NAMALWA (cell line): Measurements from ENCODE around the gene PTPN14.

Experiments used
- DNase-seq: peaks from one replicate; pipeline ENCODE4 v3.0.0-alpha.2; 2015; ENCODE audit warnings: low spot score

The PTPN14 gene

DNA sequence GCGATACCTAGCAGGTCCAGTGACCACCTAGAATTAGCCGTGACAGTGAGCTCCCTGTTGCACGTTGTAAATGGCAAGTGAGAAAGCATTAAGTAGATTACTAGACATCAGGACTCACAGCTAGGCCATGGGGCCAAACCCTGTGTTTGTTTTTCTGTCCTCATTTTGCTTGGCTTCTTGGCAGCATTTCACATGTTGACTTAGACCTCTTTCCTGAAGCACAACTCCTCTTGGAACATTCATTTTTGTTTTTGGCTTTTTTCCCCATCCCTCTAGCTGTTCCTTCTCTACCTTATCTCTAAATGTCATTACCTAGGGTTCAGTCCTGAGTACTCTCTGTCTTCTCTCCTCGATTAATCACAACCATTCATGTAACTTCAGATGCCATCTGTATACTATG is 16.9 kb upstream of the PTPN14 start:
- DNase-seq, result no peak

DNA sequence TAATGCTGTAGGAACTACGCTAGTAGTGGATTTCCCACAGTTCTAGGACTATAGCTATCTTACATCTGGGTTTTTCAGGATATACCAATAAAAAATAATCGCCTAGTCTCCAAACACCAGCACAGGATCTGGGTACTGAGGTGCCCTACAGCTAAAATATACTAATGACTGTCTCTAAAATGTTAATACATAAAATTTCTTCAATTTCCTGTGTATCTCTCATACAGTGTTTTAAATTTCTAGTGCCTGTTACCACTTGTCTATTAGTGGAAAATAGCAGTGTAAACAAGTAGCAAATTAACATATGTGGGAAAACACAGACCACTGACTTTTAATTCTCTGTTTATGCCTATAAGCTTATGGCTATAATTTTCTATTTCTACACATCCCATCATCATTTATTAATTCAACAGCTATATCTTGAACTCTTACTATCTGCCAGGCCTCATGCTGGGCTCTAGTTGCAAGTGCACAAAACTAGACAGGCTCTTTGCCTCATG is 16.1 kb upstream of the PTPN14 start:
- DNase-seq, result no peak

DNA sequence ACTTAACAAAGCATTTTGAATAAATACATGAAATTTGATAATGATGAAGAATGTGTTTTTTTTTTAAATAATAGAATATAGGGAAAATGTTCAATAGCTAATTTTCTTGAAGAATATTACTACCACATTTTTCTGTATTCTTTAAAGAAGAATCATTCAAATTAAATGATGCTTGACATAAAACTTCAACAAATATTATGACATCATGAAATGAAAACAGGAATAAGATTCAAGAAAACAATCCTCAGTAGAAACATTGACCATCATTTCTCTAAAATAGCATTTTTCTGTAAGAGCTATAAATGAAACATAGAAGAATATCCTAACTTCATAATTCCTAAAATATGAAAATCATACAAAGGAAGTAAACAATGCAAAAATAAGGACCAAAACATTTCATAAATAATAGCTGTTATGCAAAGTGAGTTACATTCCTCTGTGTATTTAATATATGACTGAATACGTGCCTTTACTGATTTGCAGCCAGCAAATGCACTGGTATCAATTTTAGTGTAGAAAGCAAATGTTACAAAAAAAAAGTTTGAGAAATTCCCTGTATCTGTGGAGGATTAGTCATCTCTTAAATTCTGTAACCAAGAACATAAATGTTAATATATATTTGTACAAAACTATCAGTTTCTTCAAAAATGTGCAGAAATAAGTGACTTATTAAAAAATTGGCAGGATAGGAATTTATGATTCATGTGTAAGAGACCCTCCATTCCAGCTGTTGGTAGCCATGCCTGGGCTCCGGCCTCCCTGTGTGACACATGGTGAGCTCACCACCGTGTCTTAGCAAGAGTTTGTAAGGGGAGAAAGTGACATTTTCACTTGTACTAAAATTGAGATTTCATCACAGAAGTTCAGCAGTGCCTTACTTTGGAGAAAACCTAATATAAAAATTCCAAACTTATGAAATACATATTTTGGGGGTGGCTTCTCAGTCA is 15.0 kb upstream of the PTPN14 start:
- no peak for DNase-seq

DNA sequence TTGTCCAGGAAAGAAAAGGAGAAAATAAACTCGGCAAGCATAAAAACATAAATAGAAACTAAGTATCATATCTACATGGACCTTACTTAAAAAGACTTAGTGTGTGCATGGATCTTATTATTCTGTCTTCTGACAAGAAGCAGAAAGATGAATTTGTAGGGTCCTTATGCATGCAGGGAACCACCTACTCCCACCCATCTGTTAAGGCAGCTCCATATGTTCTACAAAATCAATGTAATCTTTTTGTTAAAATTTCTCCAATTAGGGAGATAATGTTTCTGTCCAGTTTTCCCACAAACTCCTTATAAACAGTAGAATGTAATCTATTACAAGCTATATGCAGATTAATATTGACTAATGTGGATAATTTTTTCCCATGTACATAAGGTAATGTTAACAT is 13.9 kb upstream of the PTPN14 start:
- DNase-seq, result no peak

DNA sequence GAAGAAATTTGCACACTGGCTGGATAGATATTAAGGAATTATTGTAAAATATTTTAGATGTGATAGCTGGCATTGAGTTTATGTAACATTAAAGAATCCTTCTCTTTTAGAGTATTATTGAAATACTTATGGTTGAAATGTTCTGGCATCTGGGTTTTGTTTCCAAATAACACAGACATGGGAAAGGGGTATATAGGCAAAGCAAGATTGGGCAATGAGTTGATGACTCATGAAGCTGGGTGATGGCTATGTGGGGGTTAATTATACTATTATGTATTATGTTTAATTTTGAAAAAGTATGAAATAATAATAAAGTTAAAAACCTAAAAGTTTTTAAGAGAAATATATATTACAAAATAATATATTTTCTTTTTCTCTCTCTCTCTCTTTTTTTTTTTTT is 12.5 kb upstream of the PTPN14 start:
- no peak for DNase-seq

DNA sequence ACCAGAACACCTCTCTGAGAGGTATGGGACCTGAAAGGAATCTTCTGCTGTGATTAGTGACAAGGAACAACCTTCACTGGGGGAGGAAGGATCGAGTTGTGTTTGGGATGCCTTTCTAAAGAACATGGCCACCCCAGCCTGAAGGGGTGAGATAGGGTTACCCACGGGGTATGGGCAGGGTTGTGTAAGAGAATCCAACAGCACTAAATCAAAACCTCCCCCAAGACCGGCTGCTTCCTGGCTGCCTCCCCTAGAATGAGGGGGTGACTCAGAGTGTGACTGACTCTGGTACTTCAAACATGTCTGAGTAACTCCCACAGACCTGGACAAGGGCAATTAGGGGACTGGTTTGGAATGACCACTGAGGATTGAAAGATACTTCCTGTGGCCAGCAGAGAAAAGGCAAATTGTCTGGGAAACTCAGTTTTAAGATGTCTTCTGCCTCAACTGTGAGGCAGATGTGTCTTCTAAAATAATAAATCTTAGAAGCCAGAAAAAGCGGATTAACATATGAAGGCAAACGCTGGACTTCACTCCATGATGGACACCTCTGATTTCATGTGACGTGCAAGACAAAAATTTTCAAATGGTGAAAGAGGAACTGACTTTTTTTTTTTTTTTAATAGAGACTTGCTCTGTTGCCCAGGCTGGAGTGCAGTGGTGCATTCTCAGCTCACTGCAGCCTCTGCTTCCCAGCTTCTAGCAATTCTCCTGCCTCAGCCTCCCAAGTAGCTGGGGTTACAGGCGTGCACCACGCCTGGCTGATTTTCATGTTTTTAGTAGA is 6.7 kb upstream of the PTPN14 start:
- no peak for DNase-seq

DNA sequence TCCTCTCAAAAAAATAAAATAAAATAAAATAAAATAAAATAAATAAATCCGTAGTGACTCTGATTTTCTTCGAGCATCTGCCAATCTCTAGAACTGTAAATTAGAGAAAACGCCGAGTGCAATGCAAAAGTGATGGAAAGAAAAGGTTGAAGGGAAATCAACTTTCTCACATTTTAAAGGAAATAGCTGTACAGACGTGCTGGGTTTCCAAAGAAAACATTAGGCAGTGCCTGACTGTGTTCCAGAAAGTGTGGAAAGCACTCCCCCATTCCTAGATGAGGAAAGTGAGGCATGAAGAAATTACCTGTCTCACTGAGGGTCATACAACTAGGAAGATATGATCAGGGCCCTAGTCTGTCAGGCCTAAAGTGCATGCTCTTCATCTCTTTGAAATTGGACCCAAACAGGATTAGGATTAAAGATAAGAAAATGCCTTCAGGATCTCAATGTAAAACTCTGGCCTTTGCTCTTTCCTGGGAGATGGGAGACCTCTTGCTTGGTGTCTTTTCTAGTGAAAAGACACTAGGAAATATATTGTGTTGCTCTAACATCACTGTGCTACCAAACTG is 1.8 kb upstream of the PTPN14 start:
- DNase-seq, result no peak

DNA sequence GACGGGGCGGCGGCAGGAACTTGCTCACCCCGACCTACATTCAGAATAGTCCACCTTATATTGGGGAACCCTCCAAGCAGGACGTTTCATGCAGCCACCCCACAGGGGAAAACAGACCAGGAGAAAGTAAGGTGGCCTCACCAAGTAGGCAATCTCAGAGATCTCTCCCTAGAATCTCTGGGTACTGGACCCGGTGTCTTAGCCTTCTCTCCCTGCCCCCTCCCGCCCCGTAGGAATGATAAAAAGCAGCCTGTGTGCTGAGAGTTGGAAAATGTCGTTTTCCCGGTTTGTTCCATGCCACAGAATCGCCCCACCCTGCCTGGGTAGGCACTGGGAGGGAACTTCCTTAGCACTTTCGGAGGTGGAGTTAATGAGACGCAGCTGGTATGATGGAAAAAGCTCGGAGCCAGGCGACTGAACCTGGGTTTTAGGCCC is 789 bp upstream of the PTPN14 start:
- DNase-seq, result no peak

DNA sequence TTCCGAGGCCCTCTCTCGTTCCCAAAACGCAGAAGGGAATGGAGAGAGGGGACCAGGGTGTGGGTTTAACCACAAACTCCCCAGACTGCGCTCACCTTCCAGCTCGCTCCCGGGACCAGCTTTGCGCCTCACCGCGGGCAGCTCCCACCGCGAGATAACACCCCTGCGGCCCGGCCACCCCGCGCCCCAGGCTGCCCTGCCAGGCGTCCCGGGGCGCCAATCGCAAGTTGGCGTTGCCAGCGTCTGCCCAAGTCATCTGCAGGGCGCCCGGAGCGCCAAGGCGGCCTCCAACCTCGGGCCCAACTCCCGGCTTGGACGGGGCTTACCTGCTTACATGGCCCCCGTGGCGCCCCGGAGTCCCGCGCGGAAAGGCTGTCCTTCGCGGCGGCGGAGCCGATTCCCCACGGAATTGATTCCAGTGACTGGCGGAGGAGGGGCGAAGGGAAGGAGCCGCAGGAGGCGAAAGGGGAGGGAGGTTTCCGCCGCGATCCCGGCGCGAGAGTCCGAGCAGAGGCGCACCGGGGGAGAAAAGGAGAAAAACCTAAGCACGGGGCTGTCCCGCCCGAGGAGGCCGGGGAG is 456 bp downstream of the PTPN14 start:
- no peak for DNase-seq

DNA sequence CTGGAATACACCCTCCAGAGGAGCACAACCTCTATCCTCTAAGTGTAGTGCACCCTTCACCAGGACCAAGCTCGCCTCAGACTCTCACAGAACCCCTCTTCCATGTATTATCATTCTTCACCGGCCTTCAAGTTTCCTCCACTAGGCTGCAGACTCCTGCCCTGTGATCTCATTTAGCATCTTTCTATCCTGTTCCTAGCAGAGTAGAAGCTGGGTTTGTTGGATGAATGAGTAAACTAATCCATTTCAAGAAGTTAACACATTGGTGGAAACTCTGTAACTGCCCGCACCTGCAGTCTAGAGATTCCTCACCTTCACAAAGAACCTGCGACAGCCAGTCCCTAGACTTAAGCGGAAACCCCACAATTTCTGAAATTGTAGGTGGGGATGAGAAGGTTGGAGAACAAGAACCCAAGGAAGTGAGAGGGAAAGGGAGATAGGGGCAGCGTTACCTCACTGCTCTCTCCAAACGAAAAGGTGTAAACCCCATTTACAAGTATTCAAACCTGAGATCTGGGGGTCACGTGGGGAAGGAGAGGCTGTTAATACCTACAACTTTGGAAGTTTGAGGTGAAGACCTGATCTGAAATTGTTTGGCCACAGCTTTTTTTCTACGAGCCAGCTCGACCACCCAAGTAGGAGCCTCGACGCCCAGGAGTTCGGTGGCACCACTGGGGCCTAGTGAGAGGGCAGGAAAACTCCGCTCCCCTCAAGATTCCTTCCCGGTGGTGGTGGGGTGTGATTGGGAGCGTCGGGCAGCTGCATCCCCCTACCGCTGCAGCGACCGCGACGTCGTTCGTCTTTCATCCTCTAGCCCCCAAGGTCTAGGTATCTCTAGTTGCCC is 1.2 kb downstream of the PTPN14 start:
- no peak for DNase-seq

DNA sequence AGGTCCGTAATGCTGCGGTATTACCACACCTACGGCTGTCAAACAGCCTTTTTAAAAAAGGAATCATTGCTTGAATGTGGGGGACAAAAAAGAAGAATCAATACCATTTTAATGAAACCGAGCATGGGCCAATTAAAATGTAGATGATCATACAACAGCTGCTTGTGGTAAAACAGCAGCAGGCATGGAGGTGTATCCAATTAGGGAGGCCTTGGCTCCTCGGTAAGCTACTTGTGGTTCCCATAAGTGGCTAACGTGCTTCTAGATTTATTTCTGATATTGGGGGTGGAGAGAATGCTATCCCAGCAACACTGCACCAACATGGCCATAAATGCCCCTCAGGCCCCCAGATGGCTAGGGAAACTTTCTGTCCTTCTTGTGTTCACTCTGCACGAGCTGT is 1.8 kb downstream of the PTPN14 start:
- no peak for DNase-seq

DNA sequence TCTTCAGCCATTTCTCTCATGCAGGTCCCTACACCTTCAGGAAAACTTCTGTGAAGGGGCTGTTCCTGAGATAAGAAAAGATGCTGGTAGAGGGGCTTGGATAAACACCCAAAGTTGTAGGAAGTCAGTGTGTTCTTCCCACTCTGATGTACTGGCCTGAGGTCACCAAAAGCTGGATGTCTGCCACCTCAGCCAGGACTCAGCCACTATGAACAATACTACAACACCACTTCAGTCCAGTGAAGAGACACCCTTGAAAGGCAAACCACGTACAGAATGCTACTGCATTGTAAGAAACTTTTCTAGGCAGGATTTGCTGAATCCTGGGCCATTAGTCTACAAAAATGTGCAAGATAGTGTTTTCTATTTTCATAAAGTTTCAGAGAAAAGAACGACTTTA is 2.4 kb downstream of the PTPN14 start:
- no peak for DNase-seq

DNA sequence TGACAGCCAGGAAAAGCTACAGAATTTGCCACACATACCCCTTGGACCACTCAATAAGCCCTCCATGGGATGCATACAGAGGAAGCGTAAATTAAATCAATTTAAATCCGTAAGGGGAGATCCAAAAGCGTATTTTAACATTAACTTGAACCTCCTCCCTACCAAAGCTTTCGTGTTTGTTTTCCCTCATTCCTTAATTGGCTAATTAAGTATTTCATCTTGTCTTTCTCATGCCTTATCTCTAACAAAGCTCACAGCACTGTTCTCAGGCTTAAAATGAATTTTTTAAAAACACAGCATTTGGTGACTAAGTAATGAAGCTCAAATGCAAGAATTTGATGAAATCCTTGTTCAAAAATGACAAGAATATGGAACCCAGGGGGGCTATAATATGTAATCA is 3.1 kb downstream of the PTPN14 start:
- DNase-seq, result no peak

DNA sequence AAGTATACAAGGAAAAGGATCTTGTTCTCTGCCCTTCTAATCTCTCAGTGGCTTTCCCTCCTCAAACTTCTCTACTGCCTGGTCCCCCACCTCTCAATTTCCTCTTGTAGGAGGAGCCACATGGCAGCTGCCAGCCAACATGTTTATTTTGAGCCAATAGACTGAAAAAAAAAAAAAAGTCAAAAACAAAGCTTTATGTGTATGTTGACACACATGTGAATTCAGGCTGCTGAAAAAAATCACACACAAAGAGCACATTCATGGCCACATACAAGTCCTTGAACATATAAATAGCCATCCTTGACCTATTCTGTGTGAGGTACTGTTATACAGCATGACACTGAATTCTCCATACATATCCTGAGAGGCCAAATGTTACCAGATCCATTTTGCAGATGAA is 3.7 kb downstream of the PTPN14 start:
- DNase-seq, result no peak

DNA sequence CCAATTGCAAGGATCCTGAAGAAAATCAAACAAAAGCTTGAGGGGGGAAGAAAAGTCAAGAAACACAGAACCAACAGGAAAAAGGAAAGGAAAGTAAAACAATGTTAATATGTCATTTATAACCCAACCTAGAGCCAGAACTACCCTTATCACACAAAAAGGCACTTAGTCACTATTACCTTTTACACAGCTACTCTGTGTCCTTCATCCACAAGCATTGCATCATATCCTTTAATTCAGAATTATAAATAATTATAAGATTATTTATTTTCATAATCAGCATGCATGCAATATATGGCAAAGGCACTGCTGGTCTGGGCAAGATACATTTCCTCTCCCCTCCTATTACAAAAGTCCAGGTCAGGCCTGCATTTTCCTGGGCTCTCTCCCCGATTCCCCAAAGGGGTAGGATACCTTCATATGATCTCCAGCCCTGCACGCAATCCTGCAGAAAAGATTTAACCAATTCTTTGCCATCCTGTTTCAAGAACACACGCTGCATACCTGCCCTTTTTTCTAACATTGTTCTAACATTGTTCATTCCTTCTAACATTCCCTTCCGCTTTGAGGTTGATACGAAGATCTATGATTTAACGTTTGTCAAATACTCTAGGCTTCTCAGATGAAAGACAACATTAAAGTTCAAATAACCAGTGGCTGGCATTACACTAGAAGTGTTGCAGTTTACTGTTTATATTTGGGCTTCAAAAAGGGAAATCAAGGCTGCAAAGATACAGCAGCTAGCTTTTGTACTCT is 4.3 kb downstream of the PTPN14 start:
- no peak for DNase-seq

DNA sequence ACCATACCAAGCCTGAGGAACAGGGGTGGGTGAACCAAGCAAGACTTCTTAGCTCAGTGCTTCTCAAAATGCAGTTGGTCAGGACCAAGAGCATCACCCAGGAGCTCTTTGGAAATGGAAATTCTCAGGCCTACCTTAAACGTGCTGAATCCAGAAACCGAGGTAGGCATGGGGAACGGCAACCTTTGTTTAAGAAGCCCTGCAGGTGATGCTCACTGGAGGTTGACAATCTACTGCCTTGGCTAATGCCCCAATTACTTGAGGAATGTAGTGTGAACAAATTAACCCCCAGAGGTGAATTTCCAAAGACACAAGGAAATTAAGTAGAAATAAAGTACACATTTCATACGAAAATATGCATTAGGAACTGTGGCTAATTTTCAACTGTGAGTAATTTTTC is 5.3 kb downstream of the PTPN14 start:
- no peak for DNase-seq

DNA sequence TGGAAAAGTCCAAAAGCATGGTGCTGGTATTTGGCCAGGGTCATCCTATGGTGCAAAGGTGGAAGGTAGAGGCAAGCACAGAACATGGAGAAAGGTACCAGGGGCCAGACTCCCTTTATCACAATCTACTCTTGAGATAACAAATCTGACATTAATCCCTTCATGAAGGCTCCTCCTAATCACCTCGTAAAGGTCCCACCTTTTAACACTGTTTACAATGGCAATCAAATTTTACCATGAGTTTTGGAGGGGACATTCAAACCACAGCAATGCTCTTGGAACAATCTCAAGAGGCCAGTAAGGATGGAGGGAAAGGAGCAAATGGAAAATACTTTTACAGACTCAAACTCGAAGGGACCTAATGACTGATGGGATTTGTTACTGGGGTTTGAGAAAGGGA is 6.1 kb downstream of the PTPN14 start:
- no peak for DNase-seq

DNA sequence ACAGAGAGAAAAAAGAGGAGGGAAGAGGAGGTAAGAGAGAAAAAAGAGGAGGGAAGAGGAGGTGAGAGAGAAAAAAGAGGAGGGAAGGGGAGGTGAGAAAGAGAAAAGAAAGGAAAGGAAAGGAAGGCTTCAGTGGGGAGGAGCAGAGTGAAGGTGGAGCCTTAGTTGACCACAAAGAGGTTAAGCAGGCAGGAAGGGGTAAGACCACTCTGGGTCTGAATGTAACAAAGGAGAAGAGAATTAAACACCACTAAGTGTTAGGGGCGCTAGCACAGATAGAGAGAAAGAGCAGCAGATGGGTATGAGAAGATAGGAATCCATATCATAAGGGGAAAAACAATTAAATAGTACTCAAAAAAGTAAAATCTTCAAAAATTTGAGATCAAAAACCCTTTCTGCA is 6.6 kb downstream of the PTPN14 start:
- no peak for DNase-seq

DNA sequence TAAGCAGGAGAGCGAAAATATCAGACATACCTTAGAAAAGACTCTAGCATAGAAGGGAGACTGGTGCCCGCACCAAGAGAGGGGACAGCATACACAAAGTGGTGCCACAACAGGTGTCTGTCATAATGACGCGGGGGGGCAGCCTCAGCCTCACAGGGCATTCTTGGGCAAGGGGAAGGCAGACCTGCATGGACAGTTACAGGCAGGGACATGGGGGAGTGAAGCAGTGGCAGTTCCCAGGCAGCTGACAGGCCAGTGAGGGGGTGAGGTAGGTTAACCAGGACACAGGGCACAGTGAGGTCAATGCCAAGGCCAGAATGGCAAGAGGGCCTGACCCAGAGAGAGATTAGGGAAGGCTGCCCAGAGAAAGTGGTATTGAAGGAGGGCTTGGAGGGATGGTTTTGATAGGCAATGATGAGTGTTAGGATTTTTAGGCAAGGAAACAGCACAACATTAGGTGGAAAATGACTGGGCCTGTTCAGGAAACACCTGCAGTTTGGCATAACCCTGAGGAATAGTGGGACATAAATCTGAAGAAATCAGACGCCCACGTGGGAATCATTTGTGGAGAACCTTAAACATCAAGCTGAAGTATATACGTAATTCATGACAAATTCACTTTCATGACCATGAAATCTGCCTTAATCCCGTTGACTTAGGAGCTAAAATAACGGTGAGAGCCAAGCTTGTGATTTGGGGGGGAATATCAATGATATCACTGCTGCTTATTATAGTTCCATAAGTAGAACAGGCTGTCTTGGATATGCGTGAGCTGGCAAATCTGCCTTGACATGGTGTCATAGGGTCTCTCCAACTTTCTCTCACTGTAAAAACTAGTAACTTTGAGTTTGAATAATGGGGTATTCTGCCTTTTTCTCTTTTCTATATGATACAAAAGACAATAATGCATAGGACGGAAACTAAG is 8.9 kb downstream of the PTPN14 start:
- no peak for DNase-seq

DNA sequence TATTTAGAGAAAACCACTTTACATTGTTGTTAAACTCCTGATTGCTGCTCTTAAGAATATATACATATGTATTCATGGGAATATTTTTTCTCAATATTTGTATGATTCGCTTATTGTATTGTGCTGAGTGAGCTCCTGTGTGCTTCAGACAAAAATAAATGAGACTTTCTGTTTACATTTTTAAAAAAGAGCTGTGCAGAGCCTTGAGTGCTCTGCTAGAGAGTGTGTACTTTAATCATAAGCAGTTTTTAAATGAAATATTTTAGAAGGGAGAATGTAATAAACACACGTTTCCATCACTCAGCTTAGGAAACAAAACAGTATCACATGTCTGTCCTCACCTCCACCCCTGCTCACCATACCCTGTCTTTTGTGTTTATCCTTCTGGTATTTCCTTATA is 9.7 kb downstream of the PTPN14 start:
- no peak for DNase-seq
